ENCODE measurements around the gene FAM221B. TPM values are rescaled to one million over a fixed set of nuclear protein-coding genes. Genes with fewer than 3 reads are reported as not detected.

Gene FAM221B
- total RNA-seq, 4 donors from 2014 or later = 0.14 TPM; not detected in 3

DNA sequence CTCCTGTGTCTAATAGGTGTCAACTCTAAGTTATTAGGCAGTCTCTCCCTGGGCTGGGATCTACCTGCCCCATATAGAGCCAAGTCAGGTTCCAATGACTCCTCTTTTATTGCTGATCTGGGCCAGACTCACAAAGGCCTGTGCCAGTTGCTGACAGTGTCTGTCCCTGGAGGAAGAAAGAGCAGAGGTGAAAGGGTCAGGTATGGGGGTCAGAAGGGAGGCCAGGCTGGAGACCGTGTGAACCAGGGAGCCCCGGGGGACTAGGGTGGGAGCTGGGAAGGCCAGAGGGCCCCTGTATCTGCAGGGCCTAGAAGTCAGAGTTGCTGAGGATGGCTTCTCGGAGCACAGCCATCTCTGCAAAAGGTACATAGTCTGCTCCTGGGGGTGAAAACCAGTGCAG lies 10.2 kb downstream of the FAM221B start:
- in situ Hi-C loops (cut with MboI; ENCODE audit: low pct_ligation_motif_present in 1 of 4, low pct_unique_long_range_greater_than_20kb in 1 of 4, low sequenced_read_pairs in 3 of 4) = loop anchor here in 1 of 4 donors (10.0 kb wide), 1 partner anchor 84 kb away; the partner anchor contains the start of genes CREB3 and TLN1
- Histone ChIP-seq H3K36me3 (no peaks in the 10 kb centered on the region), H3K4me3 (no peak overlapping the region), H3K27ac (no peak overlapping the region), H3K27me3 (no peaks in the 10 kb centered on the region), H3K4me1 (peaks cover 9 to 16% (median 11%) of the 10 kb centered on the region in 4 donors), H3K9me3 (no peaks in the 10 kb centered on the region)
- intact Hi-C loops (cut with DNase I; ENCODE audit: low total_unique reads) = no loop called here
- no peak for DNase-seq
- TF ChIP-seq, protein P1, sequence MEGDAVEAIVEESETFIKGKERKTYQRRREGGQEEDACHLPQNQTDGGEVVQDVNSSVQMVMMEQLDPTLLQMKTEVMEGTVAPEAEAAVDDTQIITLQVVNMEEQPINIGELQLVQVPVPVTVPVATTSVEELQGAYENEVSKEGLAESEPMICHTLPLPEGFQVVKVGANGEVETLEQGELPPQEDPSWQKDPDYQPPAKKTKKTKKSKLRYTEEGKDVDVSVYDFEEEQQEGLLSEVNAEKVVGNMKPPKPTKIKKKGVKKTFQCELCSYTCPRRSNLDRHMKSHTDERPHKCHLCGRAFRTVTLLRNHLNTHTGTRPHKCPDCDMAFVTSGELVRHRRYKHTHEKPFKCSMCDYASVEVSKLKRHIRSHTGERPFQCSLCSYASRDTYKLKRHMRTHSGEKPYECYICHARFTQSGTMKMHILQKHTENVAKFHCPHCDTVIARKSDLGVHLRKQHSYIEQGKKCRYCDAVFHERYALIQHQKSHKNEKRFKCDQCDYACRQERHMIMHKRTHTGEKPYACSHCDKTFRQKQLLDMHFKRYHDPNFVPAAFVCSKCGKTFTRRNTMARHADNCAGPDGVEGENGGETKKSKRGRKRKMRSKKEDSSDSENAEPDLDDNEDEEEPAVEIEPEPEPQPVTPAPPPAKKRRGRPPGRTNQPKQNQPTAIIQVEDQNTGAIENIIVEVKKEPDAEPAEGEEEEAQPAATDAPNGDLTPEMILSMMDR (IDR thresholded peaks at IDR 0.05) = no peak
- no peak for TF ChIP-seq POLR2A (IDR thresholded peaks at IDR 0.05)
- TF ChIP-seq POLR2AphosphoS5 (IDR thresholded peaks at IDR 0.05) = no peak
- TF ChIP-seq EP300 (IDR thresholded peaks at IDR 0.05; ENCODE audit: low read depth) = no peak
- 82% methylated on average over 3 of the region's 3 CpGs; no CpG with 5 or more reads in 1 of the 2 donors for WGBS, 2 donors (ENCODE audit: low coverage in 1 of 2)

DNA sequence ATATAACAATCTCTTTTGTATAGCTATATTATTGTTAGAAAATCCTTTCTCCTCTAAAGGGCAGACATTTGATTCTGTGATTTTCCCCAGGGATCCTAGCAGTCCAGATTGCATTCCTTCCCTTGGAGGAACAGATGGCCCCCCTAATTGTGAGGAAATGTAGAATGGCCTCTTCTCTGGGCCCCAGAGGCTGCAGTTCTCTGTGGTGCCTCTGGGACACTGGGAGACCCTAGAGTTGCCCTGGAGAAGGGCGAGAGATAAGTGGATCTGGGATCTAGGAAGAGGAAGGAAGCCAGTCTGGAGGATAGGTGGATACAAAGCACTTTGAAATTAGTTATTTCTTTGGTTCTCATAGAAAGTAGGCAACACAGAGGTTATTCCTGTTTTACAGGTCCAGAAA lies 11.8 kb downstream of the FAM221B start:
- intact Hi-C loops (cut with DNase I; ENCODE audit: low total_unique reads) (no loop called here), in situ Hi-C loops (cut with MboI; ENCODE audit: low pct_ligation_motif_present in 1 of 4, low pct_unique_long_range_greater_than_20kb in 1 of 4, low sequenced_read_pairs in 3 of 4) (loop anchor here in 1 of 4 donors (10.0 kb wide), 1 partner anchor 82 kb away; the partner anchor contains the start of genes CREB3 and TLN1)
- no peak for DNase-seq
- Histone ChIP-seq H3K4me1 (peaks cover 12 to 30% (median 24%) of the 10 kb centered on the region in 4 donors), H3K9me3 (no peaks in the 10 kb centered on the region), H3K4me3 (no peak overlapping the region), H3K27ac (no peak overlapping the region), H3K27me3 (no peaks in the 10 kb centered on the region), H3K36me3 (no peaks in the 10 kb centered on the region)
- no peak for TF ChIP-seq POLR2A (IDR thresholded peaks at IDR 0.05)
- TF ChIP-seq, protein P1 (IDR thresholded peaks at IDR 0.05) = no peak
- no peak for TF ChIP-seq EP300 (IDR thresholded peaks at IDR 0.05; ENCODE audit: low read depth)
- TF ChIP-seq POLR2AphosphoS5 (IDR thresholded peaks at IDR 0.05) = no peak
- WGBS, 2 donors (ENCODE audit: low coverage in 1 of 2) = 80 to 82% methylated on average over 1 of the region's 1 CpG

DNA sequence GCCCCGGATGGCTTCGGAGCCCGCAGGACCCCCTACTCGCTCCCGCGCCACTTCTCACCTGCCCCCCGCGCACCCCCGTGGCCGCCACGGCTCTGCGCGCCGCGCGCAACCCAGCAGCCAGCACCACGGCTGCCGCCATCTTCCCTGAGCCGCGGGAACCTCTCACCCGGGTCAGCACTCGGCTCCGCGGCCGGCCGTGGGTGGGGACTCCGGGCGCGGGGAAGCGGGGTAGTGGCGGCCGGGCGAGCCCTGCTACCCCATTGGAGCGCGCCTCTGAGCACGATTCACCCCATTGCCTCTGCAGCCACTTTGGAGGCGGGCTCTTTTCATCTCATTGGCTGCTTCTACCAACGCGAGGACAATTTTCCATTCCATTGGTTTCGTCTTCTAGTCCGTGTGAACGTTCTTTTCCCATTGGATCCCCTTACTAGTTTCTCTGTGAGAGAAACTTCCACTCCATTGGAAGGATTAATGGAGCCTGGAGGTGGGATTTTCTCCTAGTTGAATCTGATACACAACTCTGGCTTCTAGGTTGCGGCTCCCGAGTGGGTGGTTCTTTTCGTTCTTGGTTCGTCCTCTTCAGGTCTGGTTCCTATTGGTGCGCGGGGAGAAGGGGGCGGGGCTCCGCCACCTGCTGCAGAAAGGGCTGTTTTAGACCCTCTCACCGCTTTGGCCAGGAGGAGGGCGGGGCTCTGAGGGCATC lies 13.5 kb downstream of the FAM221B start, which contains the start of gene HINT2:
Gene HINT2, minus strand, starts transcription at position 202 of the 703 bp plus-strand sequence. Its CDS starts 63 bp downstream, at position 139.
- in situ Hi-C loops (cut with MboI; ENCODE audit: low pct_ligation_motif_present in 1 of 4, low pct_unique_long_range_greater_than_20kb in 1 of 4, low sequenced_read_pairs in 3 of 4) (loop anchor here in 1 of 4 donors (10.0 kb wide), 1 partner anchor 80 kb away; the partner anchor contains the start of genes CREB3 and TLN1), intact Hi-C loops (cut with DNase I; ENCODE audit: low total_unique reads) (no loop called here)
- no peaks in the 10 kb centered on the region for H3K36me3 ChIP-seq
- H3K27me3 ChIP-seq = no peaks in the 10 kb centered on the region
- H3K27ac ChIP-seq = peak within 1 kb of the TSS; percentile 100
- peak; percentile 99 for DNase-seq
- TF ChIP-seq, protein P1 (IDR thresholded peaks at IDR 0.05) = peak in 1 of 5 experiments; percentile 16
- TF ChIP-seq POLR2A (IDR thresholded peaks at IDR 0.05) (peak; percentile 97), EP300 (IDR thresholded peaks at IDR 0.05; ENCODE audit: low read depth) (no peak), POLR2AphosphoS5 (IDR thresholded peaks at IDR 0.05) (peak; percentile 93 to 98 (median 98))
- H3K4me1 ChIP-seq = peaks cover 21 to 38% (median 30%) of the 10 kb centered on the region in 4 donors
- WGBS, 2 donors (ENCODE audit: low coverage in 1 of 2) = 0% methylated on average over 47 of the region's 52 CpGs; no CpG with 5 or more reads in 1 of the 2 donors
- no peaks in the 10 kb centered on the region for H3K9me3 ChIP-seq
- peak within 1 kb of the TSS; percentile 74 to 100 (median 90) for H3K4me3 ChIP-seq

DNA sequence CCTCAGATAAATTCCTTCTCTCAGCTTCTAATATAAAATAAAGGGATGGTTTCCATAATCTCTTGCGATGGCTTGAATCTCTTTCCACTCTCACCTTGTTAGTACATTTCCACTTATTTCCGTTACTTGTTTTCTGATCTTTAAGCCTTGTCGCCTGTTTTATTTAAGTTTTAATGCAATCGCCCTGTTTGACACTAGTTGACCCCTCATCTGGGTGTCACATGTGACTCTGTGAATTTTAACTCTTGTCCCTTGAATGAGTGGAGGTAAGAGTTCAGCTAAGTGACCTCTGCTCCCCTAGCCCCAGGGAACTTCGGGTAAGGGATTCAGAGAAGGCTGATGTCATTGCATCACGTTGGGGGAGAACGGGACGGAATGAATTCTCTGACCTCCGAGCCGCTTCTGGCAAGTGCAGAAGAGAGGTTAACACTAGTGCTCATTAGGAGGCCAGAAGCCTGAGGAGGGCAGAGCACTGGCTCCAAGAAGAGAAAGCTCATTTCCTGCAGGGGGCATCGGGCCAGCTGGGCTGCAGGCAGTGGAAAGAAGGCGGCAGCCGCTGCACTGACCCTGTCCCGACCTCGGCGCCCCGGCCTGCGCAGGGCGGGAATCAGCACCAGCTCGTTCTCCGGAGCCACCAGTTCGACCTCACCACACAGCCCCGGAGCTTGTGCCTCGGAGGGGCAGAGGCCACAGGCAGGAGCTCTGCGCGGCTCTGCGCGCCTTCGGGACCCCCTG lies 14.3 kb downstream of the FAM221B start:
- Histone ChIP-seq H3K27ac (peak overlapping the region; percentile 100), H3K4me3 (peak overlapping the region; percentile 74 to 100 (median 90)), H3K36me3 (no peaks in the 10 kb centered on the region), H3K9me3 (no peaks in the 10 kb centered on the region), H3K27me3 (no peaks in the 10 kb centered on the region), H3K4me1 (peaks cover 21 to 38% (median 30%) of the 10 kb centered on the region in 4 donors)
- peak; percentile 75 for DNase-seq
- in situ Hi-C loops (cut with MboI; ENCODE audit: low pct_ligation_motif_present in 1 of 4, low pct_unique_long_range_greater_than_20kb in 1 of 4, low sequenced_read_pairs in 3 of 4) (loop anchor here in 1 of 4 donors (10.0 kb wide), 1 partner anchor 79 kb away; the partner anchor contains the start of genes CREB3 and TLN1), intact Hi-C loops (cut with DNase I; ENCODE audit: low total_unique reads) (no loop called here)
- WGBS, 2 donors (ENCODE audit: low coverage in 1 of 2) = 5 to 16% methylated on average over 4 to 28 of the region's 29 CpGs
- TF ChIP-seq POLR2A (IDR thresholded peaks at IDR 0.05) = no peak
- peak; percentile 23 to 87 (median 42) for TF ChIP-seq POLR2AphosphoS5 (IDR thresholded peaks at IDR 0.05)
- TF ChIP-seq, protein P1 (IDR thresholded peaks at IDR 0.05) = peak; percentile 16 to 48 (median 29)

Data from transverse colon (tissue), 4 donors.